ENCODE measurements around the gene RBM5.

DNA sequence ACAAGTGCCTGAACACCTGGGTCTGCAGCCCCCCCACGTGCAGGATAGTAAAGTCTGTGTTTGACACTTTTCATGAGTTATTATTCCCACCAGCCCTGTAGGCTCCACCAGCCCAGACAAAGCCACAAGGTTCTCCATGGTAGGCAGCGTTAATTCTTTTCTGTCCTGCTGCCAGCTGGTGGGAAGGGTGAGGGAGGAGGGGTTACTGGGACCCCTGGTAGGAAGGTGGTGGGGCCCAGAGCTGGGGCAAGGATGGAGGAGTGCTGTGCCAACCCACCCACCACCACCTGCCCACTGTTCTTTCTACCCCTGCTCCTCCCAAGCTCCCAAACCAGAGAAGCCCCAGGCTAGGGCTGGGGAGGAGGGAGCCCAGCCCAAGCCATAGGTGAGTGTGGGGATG, 45.6 kb downstream of the RBM5 start:
- TF ChIP-seq POLR2A (IDR thresholded peaks at IDR 0.05) = no peak
- TF ChIP-seq, protein P1, sequence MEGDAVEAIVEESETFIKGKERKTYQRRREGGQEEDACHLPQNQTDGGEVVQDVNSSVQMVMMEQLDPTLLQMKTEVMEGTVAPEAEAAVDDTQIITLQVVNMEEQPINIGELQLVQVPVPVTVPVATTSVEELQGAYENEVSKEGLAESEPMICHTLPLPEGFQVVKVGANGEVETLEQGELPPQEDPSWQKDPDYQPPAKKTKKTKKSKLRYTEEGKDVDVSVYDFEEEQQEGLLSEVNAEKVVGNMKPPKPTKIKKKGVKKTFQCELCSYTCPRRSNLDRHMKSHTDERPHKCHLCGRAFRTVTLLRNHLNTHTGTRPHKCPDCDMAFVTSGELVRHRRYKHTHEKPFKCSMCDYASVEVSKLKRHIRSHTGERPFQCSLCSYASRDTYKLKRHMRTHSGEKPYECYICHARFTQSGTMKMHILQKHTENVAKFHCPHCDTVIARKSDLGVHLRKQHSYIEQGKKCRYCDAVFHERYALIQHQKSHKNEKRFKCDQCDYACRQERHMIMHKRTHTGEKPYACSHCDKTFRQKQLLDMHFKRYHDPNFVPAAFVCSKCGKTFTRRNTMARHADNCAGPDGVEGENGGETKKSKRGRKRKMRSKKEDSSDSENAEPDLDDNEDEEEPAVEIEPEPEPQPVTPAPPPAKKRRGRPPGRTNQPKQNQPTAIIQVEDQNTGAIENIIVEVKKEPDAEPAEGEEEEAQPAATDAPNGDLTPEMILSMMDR (IDR thresholded peaks at IDR 0.05) = no peak
